B cell (primary cell): ENCODE data around the gene PPP2R5E.

ENCODE experiments used
- CTCF ChIP-seq: fragments of 200-600 bp; IDR thresholded peaks from one replicate; pipeline ENCODE4 v1.8.0; 2022; ENCODE audit warnings: antibody characterized with exemption, mild to moderate bottlenecking
- EZH2 ChIP-seq: IDR thresholded peaks from 2 replicates; pipeline ENCODE4 v1.6.1; 2012; ENCODE audit warnings: borderline replicate concordance, low read depth, mild to moderate bottlenecking, moderate library complexity, low read length; ENCODE audit not compliant: insufficient read depth, poor library complexity, severe bottlenecking

- no peak for TF ChIP-seq EZH2
- no peak for TF ChIP-seq CTCF
These were observed 175.3 kb downstream of the PPP2R5E start for GRCh38 chr14:63367742-63368364.
